GM23338 (cell line): ENCODE results near the gene SAC3D1. TPM values are rescaled to one million over a fixed set of nuclear protein-coding genes. Genes with fewer than 3 reads are reported as not detected.

Experiments used
- ATAC-seq: fragments of 200-7000 bp; cut with Tn5 transposase; 3 replicates; pipeline ENCODE4 v1.9.1; 2020
- DNase-seq: peaks from one replicate; pipeline ENCODE4 v3.0.0-alpha.2; 2015; ENCODE audit warnings: low spot score
- H2AFZ ChIP-seq: fragments of 200-600 bp; sonication (generic); 2 replicates; pipeline ENCODE4 v1.8.0; 2016; ENCODE audit warnings: antibody characterized with exemption, mild to moderate bottlenecking, moderate library complexity
- H3F3A ChIP-seq: fragments of 200-600 bp; sonication (generic); replicated peaks from 2 replicates; pipeline ENCODE4 v1.8.0; 2017; ENCODE audit warnings: antibody characterized with exemption, mixed run types, low read depth
- H3K27ac ChIP-seq: fragments of 200-600 bp; sonication (generic); 2 replicates; pipeline ENCODE4 v1.6.1; 2016; ENCODE audit warnings: low read depth
- H3K27me3 ChIP-seq: fragments of 200-600 bp; sonication (generic); 2 replicates; pipeline ENCODE4 v1.8.0; 2016; ENCODE audit warnings: mild to moderate bottlenecking, mixed run types, moderate library complexity; ENCODE audit not compliant: insufficient read depth
- H3K36me3 ChIP-seq: fragments of 200-600 bp; sonication (generic); 2 replicates; pipeline ENCODE4 v1.8.0; 2016; ENCODE audit warnings: mild to moderate bottlenecking; ENCODE audit not compliant: insufficient read depth
- H3K4me1 ChIP-seq: fragments of 200-600 bp; sonication (generic); 2 replicates; pipeline ENCODE4 v1.8.0; 2016; ENCODE audit warnings: mild to moderate bottlenecking, moderate library complexity; ENCODE audit not compliant: insufficient read depth
- H3K4me2 ChIP-seq: fragments of 200-600 bp; sonication (generic); 2 replicates; pipeline ENCODE4 v1.7.1; 2017; ENCODE audit warnings: mixed run types
- H3K4me3 ChIP-seq: fragments of 200-600 bp; sonication (generic); 2 replicates; pipeline ENCODE4 v1.6.1; 2016; ENCODE audit warnings: mixed run types
- H3K79me2 ChIP-seq: fragments of 200-600 bp; sonication (generic); replicated peaks from 2 replicates; pipeline ENCODE4 v1.8.0; 2017; ENCODE audit warnings: mild to moderate bottlenecking; ENCODE audit not compliant: insufficient read depth
- H3K9me2 ChIP-seq: fragments of 200-600 bp; sonication (generic); 2 replicates; pipeline ENCODE4 v1.8.0; 2017; ENCODE audit not compliant: insufficient read depth
- H4K20me1 ChIP-seq: fragments of 200-600 bp; sonication (generic); replicated peaks from 2 replicates; pipeline ENCODE4 v1.8.0; 2017; ENCODE audit warnings: mild to moderate bottlenecking; ENCODE audit not compliant: insufficient read depth
- H3K27ac Mint-ChIP-seq: 2 replicates; pipeline ENCODE4 v1.8.0; 2020; ENCODE audit warnings: inconsistent platforms, mild to moderate bottlenecking, moderate library complexity, mixed read lengths
- H3K27me3 Mint-ChIP-seq: 3 replicates; pipeline ENCODE4 v1.8.0; 2022; ENCODE audit warnings: low read depth, mild to moderate bottlenecking, moderate library complexity, mixed read lengths, inconsistent platforms; ENCODE audit not compliant: insufficient read depth, poor library complexity
- H3K36me3 Mint-ChIP-seq: 3 replicates; pipeline ENCODE4 v1.8.0; 2021; ENCODE audit warnings: low read depth, mild to moderate bottlenecking, inconsistent platforms, moderate library complexity, mixed read lengths
- H3K4me1 Mint-ChIP-seq: 3 replicates; pipeline ENCODE4 v1.8.0; 2020; ENCODE audit warnings: mild to moderate bottlenecking, inconsistent platforms, mixed read lengths
- H3K4me3 Mint-ChIP-seq: 3 replicates; pipeline ENCODE4 v1.8.0; 2021; ENCODE audit warnings: moderate library complexity, mild to moderate bottlenecking, inconsistent platforms, mixed read lengths
- H3K9me3 Mint-ChIP-seq: 3 replicates; pipeline ENCODE4 v1.8.0; 2020; ENCODE audit warnings: moderate library complexity, mild to moderate bottlenecking, inconsistent platforms, mixed read lengths
- EZH2 ChIP-seq: fragments of 200-600 bp; sonication (generic); IDR thresholded peaks from one replicate; pipeline ENCODE4 v1.8.0; 2017; ENCODE audit warnings: antibody characterized with exemption, mild to moderate bottlenecking, low read depth; ENCODE audit not compliant: unreplicated experiment
- EZH2phosphoT487 ChIP-seq: fragments of 200-600 bp; sonication (generic); IDR thresholded peaks from one replicate; pipeline ENCODE4 v1.8.1; 2018; ENCODE audit warnings: antibody characterized with exemption; ENCODE audit not compliant: unreplicated experiment
- JUNB ChIP-seq: IDR thresholded peaks from one replicate; pipeline ENCODE4 v1.6.1; 2016; ENCODE audit warnings: antibody characterized with exemption; ENCODE audit not compliant: unreplicated experiment
- NANOG ChIP-seq: IDR thresholded peaks from 2 replicates; pipeline ENCODE4 v1.6.1; 2016; ENCODE audit warnings: antibody characterized with exemption, borderline replicate concordance
- POLR2AphosphoS5 ChIP-seq: IDR thresholded peaks from 2 replicates; pipeline ENCODE4 v1.6.1; 2016; ENCODE audit warnings: antibody characterized with exemption, low read depth
- ZNF114 ChIP-seq: fragments of 250-450 bp; sonication (Bioruptor Pico); IDR thresholded peaks from 2 replicates; pipeline ENCODE4 v1.5.0; 2020; ENCODE audit warnings: mild to moderate bottlenecking, moderate library complexity
- ZNF331 ChIP-seq: fragments of 250-450 bp; sonication (Bioruptor Pico); IDR thresholded peaks from 2 replicates; pipeline ENCODE4 v1.5.0; 2020; ENCODE audit warnings: low read depth, mild to moderate bottlenecking, moderate library complexity
- polyA plus RNA-seq: library from polyadenylated mRNA; unstranded; fragments of >200 nt; fragmentation: Nextera tagmentation; extraction: Ambion mirVana; gene quantifications from 2 replicates; pipeline ENCODE4 v1.2.1, GENCODE V29; 2016
- total RNA-seq: library from RNA; depleted of rRNA; stranded (reverse); fragments of >200 nt; shearing (Covaris generic); gene quantifications from 2 replicates; pipeline ENCODE4 v1.2.3, GENCODE V29; 2014
- TF ChIP-seq, protein P1 (sequence below): IDR thresholded peaks from 2 replicates; pipeline ENCODE4 v1.6.1; 2016; ENCODE audit warnings: antibody characterized with exemption
- TF ChIP-seq, protein P2 (sequence below), 2 experiments: fragments of 200-600 bp in 1 of 2; sonication (generic) in 1 of 2; conservative IDR thresholded peaks; 2 replicates each; pipeline versions ENCODE4 v1.5.1 to v1.6.1; 2016 to 2017; ENCODE audit warnings: antibody characterized with exemption in 2 of 2, low read depth in 2 of 2, mild to moderate bottlenecking in 2 of 2, moderate library complexity in 1 of 2
- TF ChIP-seq, protein P3 (sequence below): fragments of 250-450 bp; sonication (Bioruptor Pico); IDR thresholded peaks from 2 replicates; pipeline ENCODE4 v1.5.0; 2020; ENCODE audit warnings: mild to moderate bottlenecking, moderate library complexity

SAC3D1 gene
- total and polyA plus RNA-seq, 2 experiments from 2014 or later = 21.6 to 30.3 TPM

DNA sequence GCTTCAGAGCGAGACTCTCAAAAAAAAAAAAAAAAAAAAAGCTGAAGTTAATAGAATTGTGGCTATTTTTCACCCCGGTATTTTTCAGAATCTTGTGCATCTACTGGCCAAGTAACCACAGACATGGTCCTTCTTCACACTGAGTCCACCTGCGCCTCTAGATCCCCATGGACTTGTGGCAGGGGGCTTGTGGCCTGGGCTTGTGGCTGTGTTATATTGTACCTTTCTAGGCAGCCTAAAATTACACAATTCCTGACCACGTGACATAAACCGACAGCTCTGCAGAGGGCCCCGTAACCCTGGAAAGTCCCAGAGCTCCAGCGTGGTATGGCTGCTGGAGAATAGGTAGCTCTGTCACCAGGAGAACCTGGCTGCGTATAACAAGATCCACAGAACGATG, 28.2 kb downstream of the SAC3D1 start:
- Histone ChIP-seq H3K79me2 (no peaks in the 10 kb centered on the region), H4K20me1 (no peaks in the 10 kb centered on the region)

More for the DNA sequence above, 28.2 kb downstream of the SAC3D1 start:
- Histone ChIP-seq H2AFZ (no peak overlapping the region), H3K36me3 (no peaks in the 10 kb centered on the region), H3F3A (no peaks in the 10 kb centered on the region), H3K4me2 (no peak overlapping the region), H3K4me3 (no peak overlapping the region), H3K4me1 (peaks cover 13% of the 10 kb centered on the region), H3K27ac (no peak overlapping the region), H3K27me3 (no peaks in the 10 kb centered on the region), H3K9me2 (no peaks in the 10 kb centered on the region)
- Mint-ChIP-seq H3K4me1 (peaks cover 32% of the 10 kb centered on the region), H3K27me3 (peaks cover 12% of the 10 kb centered on the region), H3K9me3 (no peaks in the 10 kb centered on the region), H3K4me3 (no peak overlapping the region), H3K27ac (no peak overlapping the region), H3K36me3 (no peaks in the 10 kb centered on the region)
- DNase-seq (no peak), ATAC-seq (no peak)
- TF ChIP-seq NANOG (no peak), JUNB (no peak), EZH2 (no peak), EZH2phosphoT487 (no peak), POLR2AphosphoS5 (no peak), ZNF331 (no peak), ZNF114 (CRISPR knock-in tag) (no peak)
- TF ChIP-seq, protein P1, sequence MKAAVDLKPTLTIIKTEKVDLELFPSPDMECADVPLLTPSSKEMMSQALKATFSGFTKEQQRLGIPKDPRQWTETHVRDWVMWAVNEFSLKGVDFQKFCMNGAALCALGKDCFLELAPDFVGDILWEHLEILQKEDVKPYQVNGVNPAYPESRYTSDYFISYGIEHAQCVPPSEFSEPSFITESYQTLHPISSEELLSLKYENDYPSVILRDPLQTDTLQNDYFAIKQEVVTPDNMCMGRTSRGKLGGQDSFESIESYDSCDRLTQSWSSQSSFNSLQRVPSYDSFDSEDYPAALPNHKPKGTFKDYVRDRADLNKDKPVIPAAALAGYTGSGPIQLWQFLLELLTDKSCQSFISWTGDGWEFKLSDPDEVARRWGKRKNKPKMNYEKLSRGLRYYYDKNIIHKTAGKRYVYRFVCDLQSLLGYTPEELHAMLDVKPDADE = no peak
- TF ChIP-seq, protein P2, sequence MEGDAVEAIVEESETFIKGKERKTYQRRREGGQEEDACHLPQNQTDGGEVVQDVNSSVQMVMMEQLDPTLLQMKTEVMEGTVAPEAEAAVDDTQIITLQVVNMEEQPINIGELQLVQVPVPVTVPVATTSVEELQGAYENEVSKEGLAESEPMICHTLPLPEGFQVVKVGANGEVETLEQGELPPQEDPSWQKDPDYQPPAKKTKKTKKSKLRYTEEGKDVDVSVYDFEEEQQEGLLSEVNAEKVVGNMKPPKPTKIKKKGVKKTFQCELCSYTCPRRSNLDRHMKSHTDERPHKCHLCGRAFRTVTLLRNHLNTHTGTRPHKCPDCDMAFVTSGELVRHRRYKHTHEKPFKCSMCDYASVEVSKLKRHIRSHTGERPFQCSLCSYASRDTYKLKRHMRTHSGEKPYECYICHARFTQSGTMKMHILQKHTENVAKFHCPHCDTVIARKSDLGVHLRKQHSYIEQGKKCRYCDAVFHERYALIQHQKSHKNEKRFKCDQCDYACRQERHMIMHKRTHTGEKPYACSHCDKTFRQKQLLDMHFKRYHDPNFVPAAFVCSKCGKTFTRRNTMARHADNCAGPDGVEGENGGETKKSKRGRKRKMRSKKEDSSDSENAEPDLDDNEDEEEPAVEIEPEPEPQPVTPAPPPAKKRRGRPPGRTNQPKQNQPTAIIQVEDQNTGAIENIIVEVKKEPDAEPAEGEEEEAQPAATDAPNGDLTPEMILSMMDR (conservative IDR thresholded peaks at IDR 0.05; ENCODE audit: low read depth in 2 of 2) = no peak
- TF ChIP-seq, protein P3, sequence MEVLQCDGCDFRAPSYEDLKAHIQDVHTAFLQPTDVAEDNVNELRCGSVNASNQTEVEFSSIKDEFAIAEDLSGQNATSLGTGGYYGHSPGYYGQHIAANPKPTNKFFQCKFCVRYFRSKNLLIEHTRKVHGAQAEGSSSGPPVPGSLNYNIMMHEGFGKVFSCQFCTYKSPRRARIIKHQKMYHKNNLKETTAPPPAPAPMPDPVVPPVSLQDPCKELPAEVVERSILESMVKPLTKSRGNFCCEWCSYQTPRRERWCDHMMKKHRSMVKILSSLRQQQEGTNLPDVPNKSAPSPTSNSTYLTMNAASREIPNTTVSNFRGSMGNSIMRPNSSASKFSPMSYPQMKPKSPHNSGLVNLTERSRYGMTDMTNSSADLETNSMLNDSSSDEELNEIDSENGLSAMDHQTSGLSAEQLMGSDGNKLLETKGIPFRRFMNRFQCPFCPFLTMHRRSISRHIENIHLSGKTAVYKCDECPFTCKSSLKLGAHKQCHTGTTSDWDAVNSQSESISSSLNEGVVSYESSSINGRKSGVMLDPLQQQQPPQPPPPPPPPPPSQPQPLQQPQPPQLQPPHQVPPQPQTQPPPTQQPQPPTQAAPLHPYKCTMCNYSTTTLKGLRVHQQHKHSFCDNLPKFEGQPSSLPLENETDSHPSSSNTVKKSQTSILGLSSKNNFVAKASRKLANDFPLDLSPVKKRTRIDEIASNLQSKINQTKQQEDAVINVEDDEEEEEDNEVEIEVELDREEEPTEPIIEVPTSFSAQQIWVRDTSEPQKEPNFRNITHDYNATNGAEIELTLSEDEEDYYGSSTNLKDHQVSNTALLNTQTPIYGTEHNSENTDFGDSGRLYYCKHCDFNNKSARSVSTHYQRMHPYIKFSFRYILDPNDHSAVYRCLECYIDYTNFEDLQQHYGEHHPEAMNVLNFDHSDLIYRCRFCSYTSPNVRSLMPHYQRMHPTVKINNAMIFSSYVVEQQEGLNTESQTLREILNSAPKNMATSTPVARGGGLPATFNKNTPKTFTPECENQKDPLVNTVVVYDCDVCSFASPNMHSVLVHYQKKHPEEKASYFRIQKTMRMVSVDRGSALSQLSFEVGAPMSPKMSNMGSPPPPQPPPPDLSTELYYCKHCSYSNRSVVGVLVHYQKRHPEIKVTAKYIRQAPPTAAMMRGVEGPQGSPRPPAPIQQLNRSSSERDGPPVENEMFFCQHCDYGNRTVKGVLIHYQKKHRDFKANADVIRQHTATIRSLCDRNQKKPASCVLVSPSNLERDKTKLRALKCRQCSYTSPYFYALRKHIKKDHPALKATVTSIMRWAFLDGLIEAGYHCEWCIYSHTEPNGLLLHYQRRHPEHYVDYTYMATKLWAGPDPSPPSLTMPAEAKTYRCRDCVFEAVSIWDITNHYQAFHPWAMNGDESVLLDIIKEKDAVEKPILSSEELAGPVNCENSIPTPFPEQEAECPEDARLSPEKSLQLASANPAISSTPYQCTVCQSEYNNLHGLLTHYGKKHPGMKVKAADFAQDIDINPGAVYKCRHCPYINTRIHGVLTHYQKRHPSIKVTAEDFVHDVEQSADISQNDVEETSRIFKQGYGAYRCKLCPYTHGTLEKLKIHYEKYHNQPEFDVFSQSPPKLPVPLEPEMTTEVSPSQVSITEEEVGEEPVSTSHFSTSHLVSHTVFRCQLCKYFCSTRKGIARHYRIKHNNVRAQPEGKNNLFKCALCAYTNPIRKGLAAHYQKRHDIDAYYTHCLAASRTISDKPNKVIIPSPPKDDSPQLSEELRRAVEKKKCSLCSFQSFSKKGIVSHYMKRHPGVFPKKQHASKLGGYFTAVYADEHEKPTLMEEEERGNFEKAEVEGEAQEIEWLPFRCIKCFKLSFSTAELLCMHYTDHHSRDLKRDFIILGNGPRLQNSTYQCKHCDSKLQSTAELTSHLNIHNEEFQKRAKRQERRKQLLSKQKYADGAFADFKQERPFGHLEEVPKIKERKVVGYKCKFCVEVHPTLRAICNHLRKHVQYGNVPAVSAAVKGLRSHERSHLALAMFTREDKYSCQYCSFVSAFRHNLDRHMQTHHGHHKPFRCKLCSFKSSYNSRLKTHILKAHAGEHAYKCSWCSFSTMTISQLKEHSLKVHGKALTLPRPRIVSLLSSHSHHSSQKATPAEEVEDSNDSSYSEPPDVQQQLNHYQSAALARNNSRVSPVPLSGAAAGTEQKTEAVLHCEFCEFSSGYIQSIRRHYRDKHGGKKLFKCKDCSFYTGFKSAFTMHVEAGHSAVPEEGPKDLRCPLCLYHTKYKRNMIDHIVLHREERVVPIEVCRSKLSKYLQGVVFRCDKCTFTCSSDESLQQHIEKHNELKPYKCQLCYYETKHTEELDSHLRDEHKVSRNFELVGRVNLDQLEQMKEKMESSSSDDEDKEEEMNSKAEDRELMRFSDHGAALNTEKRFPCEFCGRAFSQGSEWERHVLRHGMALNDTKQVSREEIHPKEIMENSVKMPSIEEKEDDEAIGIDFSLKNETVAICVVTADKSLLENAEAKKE = no peak
